OCI-LY7 (cell line): ENCODE results near the gene WWOX.

Source experiments
- EZH2phosphoT487 ChIP-seq: fragments of 200-600 bp; sonication (generic); IDR thresholded peaks from 2 replicates; pipeline ENCODE4 v1.6.1; 2018; ENCODE audit warnings: low read depth, borderline replicate concordance, mild to moderate bottlenecking, mixed run types, antibody characterized with exemption, low read length, moderate library complexity, mixed read lengths
- TF ChIP-seq, protein P1 (sequence below): fragments of 200-600 bp; sonication (generic); conservative IDR thresholded peaks from 2 replicates; pipeline ENCODE4 v1.5.1; 2014; ENCODE audit warnings: mild to moderate bottlenecking, antibody characterized with exemption, low read length, moderate library complexity, mixed read lengths

- TF ChIP-seq, protein P1, sequence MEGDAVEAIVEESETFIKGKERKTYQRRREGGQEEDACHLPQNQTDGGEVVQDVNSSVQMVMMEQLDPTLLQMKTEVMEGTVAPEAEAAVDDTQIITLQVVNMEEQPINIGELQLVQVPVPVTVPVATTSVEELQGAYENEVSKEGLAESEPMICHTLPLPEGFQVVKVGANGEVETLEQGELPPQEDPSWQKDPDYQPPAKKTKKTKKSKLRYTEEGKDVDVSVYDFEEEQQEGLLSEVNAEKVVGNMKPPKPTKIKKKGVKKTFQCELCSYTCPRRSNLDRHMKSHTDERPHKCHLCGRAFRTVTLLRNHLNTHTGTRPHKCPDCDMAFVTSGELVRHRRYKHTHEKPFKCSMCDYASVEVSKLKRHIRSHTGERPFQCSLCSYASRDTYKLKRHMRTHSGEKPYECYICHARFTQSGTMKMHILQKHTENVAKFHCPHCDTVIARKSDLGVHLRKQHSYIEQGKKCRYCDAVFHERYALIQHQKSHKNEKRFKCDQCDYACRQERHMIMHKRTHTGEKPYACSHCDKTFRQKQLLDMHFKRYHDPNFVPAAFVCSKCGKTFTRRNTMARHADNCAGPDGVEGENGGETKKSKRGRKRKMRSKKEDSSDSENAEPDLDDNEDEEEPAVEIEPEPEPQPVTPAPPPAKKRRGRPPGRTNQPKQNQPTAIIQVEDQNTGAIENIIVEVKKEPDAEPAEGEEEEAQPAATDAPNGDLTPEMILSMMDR: no peak
- TF ChIP-seq EZH2phosphoT487: no peak
Observed at GRCh38 chr16:78738557-78738956, 639.1 kb downstream of the WWOX start.
